Epidermal melanocyte (primary cell): ENCODE results near the gene SORCS2.

Source experiments
- DNase-seq: peaks from one replicate; pipeline ENCODE4 v3.0.0; 2011; ENCODE audit warnings: low spot score; ENCODE audit not compliant: insufficient read length

SORCS2 gene

DNA sequence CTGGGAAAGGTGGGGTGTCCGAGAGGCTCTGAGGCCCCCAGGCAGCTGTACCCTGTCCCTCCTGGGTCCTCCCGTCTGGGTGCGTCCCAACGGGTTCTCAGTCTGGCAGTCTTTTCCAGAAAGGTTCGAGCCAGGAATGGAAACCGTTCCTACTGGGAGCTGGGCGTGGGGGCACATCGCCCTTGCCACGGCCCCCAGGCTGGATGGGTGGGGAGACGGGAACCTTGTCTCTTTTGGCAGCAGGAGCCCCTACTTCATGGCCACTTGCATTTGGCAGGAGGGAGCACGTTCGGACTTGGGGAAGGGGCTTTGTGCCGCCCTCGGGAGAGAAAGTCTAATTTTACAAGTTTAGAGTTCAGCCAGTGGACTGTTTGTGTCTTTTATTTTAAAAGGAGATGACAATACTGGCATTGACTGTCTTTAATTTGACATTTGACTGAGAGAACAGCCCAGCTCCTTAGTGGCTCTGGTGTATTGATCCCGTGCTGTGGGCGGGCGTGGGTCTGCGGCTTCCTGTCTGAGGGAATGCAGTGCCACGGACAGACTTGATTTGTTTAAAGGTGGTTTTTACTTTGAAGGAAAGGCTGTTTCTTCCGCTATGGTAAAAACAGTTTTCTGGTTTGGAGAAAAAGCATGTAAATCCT lies 95.1 kb downstream of the SORCS2 start:
- no peak for DNase-seq

DNA sequence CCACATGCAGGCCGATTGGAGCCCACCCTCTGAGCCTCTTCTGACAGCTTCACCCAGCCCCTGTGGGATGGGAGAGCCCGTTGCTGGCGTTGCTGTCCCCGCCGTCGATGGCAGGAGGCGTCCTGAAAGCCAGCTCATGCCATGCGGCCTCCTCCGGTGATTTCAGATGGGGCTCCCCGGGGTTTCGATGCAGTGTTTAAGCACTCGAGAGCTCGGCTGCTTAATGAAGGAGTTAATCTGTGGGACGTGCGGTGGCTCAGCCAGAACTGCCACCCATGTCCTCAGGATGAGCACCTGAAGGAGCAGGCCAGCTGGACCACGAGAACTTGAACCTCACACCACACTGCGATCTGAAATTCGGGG lies 95.6 kb downstream of the SORCS2 start:
- no peak for DNase-seq

DNA sequence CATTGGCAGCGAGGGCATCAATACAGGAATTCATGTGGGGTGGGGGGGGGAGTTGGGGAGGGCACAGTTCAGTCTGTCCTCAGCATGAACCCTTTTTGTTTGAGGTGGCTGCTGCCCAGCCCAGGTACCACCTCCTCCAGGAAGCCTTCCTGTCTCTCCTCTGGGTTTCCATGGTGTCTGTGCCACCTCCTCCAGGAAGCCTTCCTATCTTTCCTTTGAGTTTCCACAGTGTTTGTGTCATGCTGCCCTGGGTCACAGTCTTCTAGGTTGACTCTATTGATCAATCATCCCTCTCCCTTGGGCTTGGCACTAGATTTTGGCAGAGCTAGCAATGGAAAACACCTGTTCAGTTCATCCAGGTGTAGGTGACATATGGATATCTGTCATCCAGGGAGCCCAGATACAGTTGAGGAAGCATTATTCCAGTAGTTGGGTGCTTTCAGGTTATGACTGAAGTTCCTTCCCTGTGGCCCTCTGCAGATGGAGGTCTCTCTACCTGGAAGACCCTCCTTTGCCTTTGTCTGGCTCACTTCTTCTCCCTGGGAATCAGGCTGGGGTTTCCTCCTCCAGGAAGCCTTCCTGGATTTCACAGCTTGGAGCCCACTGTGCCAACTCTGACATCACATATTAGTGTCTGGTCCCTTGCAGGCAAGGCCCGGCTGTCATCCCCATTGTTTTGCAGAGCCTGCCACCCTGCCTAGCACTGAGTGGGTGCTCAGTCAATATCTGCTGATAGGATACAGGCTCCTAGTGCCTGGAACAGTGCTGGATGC lies 96.6 kb downstream of the SORCS2 start:
- DNase-seq: no peak

DNA sequence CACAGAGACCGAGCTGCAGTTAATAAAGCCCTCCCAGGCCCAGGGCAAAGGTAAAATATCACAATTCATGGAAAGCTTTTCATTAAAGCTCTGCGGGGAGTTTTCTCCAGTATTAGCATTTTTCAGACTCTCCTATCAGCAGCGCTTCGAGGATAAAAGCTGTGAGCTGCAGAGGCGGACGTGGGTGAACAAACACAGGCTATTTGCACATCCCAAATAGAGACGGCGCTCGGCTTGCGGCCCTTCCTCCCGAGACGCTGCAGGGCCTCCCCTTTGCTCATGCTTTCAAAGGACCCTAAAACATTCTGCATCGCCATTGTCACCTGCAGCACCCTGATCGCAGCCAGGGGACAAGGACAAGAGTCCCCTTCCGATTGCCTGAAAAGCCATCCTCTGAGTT lies 97.3 kb downstream of the SORCS2 start:
- DNase-seq: no peak

DNA sequence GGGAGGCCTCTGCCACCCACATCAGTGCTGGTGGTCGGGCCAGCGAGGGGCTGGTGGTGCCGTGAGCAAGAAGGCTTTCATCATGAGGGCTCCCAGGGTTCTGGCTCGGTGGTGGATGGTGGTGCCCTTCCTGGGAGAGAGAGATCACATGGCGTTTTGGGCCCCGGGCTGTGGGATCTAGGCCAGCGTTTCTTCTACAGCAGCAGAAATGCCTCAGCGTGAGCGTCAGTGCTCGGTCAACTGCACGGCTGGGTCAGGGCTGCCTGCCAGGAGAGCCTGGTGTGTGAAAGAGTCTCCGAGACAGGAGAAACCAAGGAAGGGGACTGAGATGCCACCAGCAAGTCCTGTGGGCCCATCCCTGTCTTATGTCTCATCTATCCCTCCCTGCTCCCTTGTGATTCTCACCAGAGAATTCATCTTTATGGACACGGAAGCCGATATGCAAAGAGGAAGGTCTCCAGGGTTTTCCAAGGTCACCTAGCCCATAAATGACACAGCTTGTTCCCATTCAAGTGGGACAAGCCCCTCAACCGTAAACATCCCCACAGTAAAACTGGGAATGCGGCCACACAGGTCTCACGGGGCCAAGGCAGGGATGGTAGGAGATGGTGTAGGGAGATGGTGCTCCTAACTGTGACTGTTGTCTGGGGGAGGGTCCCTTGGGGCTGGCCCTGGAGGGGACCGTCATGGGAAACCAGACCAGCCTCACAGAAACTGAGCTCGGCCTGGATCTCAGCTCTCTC lies 99.2 kb downstream of the SORCS2 start:
- peak; percentile 73 for DNase-seq

DNA sequence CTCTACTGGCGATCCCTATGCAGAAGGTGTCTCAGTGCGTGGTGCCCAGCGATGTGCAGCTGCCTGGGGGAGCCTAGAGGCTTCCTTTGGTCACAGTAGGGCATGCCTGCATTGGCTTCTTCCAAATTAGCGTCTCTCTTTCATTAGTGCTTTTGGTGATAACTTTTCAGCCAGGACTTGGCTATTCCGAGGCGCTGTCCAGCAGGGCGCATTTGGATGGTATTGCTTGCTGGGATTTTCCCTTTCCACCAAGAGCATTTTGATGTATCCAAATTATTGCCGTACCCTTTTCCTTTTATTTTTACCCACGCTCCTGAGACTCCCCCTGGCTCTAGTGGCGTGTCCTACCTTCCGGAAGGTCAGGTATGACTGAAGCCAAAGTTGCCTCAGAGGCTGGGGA lies 101.4 kb downstream of the SORCS2 start:
- no peak for DNase-seq

DNA sequence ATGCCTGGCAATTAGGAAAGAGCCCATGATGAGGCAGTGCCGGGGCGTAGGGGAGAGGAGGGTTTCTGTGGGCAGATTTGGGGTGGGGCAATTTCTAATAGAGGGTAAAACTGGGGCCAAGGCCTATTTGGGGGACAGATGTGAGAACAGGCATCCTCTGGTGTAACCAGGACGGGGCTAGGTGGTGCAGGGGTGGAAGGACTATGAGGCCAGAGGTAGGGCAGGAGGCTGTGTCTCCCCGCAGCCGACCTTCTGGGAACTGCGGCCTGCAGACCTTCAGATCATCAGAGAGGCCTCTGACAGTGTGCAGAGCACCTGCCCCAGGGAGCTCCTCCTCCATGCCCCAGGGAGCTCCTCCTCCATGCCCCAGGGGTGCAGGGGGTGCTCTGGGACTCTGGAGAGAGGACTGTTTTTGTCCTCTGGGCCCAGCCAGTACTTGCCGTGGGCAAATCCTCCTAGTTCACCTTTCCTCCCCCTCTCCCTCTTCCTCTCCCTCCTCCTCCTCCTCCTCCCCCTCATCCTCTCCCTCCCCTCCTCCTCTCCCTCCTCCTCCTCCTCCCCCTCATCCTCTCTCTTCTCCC lies 101.9 kb downstream of the SORCS2 start:
- no peak for DNase-seq

DNA sequence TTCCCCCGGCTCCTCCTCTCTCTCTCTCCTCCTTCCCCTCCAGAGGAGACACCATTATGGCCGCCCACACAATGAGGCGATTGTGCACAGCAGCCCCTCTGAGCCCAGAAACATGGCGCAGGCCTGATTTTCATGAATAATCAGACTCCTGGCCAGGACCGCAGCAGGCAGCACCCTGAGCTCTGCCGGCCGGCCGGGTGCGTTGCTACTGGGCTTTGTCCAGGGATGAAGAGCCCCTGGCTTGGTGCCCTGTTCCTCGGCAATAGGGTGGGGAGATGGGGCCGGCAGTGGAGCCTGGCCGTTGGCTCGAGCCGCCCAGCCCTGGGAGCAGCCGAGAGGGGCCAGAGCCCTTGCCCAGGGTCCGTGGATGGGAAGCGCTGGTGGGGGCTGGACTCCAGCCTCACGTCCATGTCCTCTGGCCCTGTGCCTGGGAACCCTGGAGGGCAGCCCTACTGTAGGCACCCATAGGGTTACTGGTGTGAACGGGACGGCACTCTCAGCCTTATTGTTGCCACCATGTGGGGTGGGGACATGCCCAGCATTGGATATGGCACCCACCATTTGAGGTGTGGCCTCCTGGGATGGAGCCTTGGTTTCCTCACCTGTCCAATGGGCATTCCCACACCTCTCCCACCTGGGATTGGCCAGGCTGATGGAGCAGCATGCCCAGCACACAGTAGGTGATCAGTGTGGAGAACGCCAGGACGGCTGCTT lies 103.0 kb downstream of the SORCS2 start:
- peak; percentile 37 for DNase-seq

DNA sequence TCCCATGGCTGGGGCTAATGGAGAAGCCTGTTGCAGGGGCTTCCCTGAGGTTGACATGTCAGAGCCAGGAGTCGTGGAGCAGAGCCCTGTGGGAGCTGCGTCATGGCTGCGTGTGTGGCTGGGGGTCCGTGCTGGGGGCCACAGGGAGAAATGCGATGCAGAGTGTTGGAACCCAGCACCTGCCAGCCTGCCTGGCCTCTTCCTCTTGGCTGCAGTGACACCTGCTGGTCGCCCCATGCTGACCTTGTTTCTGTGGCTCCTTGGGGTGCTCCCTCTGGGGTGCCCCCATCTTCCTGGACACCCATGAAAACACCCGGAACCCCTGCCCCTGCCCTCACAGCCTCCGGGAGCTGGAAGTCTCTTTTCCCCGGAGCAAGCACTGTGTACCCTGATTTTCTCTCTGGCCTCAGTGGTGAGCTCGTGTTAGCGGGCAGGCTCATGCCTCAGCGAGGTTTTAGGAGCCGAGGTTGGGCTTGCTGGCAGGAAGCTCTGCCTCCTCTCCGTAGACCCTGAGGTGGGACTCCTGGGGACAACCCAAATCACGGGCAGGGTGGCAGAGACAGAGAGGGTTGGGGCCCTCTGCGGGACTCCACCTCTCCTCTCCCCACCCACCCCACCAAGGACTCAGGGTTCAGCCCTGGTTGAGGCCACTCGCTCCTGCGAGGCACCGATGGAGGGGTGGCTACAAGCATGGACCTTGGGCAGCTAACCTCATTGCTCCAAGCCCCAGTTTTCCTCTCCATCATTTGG lies 103.7 kb downstream of the SORCS2 start:
- no peak for DNase-seq

DNA sequence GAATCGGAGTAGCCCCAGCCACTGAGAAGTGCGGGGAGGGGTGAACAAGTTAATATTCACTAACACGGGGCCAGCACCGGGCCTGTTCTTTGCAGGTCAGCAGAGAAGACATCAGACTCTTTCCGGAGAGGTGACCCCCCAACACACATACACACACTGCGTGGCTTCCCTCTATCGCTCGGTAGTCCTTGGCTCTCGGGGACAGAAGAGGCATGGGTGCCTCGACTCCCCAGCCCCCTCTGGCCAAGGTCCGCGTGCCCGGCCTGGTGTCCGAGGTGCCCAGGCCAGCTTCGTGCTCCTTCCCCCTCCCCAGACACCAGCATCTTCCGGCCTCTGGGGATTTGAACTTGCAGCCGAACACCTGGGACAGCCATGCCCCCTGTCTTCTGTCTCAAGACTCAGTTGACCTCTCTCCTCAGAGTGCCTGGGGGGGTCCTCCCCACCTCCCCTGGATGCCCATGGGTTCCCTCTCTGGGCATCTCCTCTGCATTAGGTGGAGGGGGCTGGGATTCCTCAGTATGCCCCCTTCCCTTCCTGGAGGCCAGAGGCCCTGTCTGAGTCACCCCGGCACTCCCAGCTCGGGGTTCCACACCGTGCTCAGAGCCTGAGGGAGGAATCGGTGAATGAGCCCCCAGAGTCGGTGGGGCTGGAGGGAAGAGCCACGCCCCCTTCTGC lies 104.5 kb downstream of the SORCS2 start:
- DNase-seq: no peak

DNA sequence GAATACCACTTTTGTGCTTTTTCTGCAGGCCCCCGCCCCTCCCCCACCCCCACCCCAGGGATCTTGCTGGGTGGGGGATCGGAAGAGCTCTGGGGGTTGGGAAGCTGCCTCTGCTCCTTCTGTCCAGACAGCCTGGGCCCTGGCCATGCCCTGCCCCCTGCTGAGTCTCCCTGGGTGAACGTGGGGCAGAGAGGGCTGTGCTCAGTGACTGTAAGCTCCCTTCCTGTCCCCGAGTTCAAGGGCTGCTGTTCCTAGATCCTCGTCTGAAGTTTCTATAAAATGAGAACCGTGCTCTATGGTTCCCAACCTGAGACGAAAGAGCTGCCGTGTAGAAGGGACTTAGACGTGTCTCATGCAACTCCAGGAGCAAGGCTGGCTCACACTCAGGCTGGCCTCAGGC lies 105.0 kb downstream of the SORCS2 start:
- DNase-seq: no peak

DNA sequence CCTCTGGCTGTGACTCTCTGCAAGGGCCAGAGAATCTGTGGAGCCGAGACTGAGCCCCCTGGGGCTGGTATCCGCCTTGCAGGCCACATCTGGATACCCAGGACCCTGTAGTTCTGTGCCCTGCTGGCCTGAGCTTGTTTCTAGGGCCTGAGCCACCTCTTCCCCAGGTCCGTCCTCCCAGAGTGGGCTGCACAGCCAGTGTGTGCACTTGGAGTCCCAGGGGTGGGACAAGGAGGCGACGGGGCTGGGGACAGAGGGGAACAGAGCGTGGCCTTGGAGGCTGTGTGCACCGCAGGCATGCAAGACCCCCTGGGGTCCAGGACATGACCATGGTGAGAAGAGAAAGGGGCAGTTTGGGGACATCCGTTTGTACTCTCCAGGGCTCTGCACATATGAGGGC lies 105.5 kb downstream of the SORCS2 start:
- no peak for DNase-seq

DNA sequence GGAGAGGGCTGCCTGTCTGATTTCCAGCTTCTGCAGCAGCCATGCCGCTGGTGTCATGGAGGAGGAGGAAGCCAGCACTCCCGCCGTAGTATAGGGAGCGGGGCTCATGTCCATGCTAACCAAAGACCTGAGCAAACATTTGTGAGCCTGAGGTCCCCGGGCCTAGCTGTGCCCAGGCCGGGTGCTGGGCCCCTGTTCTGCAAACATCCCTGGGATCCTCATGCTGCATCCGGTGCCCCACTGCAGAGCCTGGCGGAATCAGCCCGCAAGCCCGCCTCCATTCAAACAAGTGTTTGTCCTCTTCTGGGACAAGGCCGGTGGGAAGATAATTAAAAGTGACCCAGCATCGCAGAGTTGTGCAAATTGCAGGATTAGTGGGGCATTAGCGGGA lies 106.3 kb downstream of the SORCS2 start:
- no peak for DNase-seq

DNA sequence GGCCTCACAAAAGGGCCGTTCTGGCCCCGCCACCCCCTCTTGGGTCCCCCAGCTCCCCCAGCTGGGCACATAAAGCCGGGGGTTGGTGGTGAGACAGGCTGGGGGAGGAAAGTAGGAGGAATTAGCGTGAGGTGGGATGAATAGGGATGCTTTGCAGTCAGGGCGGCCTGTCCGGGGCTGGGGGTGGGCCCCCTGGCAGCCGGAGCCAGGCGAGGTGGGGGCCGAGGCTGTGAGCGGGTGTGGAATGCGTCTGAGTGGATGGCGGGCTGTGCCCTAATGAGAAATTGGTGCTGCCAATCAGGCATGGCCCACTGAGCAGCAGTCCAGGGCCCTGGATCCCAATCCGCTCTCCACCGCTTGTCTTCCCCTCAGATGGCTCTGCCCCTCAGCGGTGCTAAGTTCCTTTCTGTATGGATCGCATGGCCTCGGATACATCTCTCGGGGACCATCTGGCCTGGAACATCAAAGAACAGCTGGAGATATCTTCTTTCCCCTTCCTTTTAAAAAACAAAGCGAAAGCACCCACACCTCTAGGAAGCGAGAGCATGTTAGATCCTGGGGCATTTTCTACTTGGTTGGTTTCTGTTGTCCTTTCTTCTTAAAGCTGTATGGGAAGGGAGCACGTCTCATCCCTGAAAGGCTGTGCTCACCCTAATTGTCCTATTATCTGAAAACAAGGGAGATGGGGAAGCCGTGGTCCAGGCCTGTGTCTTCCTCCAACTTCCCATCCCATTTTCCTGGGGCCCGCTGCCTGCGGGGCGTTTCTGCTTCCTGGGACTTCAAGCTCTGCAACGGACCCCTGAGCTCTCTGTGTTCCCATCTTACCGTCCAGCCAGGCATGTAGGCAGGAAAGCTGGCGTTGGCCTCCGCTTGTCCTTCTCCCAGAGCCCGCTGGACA lies 106.9 kb downstream of the SORCS2 start:
- DNase-seq: no peak

DNA sequence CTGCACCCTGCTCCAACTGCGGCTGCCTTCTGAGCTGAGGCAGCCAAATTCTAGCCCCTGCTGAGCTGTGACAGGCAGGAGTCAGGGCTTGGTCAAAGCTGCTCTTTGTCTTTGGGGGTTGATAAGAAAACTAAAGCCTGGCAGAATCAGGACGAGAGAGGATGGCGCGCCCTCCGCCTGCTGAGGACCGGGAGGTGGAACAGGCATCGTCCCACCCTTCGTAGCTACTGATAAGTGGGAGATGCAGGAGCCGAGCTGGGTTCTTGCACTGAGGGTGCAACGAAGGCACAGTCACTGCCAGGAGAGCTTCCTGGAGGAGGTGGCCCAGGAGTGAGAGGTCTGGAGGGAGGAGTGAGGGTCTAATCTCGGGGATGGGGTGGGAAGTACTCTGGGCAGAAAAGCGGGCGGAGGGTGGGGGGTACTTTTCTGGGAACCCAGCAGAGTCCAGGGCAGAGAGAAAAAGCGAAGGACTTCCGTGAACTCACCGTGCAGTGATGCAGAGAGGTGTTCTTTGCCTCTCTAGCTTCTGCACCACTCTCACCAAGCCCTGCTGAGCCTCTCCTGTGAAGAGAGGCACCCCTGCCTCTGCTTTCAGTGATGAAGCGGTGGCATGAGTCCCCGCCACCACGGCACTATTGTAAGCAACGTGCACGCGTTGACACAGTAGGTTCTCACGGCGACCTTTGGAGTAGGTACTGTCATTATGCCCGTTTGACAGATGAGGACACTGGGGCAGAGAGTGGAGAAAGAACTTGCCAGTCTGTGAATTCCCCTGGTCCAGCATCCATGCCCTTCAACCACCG lies 107.8 kb downstream of the SORCS2 start:
- DNase-seq: no peak

DNA sequence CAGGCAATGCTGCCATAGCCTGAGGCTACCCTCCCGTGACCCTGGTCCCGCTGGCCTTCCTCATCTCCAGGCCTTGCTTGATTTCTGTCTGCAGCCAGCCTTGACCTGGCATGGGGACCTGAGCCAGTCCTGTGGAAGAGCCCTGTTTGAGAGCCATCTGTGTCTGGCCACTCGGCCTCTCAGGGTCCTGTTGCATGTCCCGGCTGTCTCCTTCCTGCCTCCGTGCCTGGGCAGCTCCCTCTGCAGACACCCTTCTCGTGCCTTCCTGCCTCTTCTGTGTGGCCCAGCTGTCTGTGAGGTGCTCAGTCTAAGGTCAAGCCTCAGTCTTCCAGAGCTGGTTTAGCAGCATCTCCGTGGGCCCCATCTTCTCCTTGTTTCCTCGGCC lies 108.4 kb downstream of the SORCS2 start:
- no peak for DNase-seq

DNA sequence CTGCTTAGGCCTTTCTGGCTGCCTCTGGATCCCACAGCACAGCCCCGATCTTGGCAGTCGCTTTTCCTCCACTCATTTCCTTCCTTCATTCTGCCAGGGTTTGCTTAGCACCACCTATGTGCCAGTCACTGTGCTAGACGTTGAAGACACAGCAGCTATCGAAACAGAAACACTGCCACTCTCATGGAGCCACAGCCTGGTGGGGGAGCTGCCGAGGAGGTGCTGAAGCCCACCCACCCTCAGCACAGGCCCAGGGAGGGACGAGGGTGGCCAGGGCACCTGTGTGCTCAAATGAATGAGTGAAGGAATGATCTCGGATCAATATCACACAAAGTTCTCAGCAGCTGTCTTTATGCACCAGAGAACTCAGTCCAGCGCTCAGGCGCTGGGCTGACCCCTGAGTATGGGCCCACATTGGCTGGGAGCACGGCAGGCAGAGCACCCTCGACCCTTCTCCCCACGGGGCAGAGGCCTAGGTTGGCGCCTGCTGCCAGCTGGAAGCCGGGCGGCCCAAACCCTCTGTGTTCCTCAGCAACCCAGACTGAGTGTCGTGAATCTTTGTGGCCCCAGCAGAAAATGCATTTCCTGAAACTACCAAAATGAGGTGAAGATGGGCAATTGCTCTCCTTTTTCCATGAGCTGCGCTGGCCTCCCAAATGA lies 108.9 kb downstream of the SORCS2 start:
- DNase-seq: no peak
